HG03045 (cell line): ENCODE measurements around the gene TRIM65.

Experiments
- ATAC-seq: cut with Tn5 transposase; IDR thresholded peaks from one replicate; pipeline ENCODE4 v1.9.1; 2021; ENCODE audit warnings: mild to moderate bottlenecking, moderate library complexity; ENCODE audit not compliant: unreplicated experiment

The TRIM65 gene

GRCh38 chr17:75839942-75840798 is 56.6 kb downstream of the TRIM65 start:
- ATAC-seq: no peak
